Gastrocnemius medialis (tissue), 4 donors: ENCODE results near the gene CTU1. TPM values are rescaled to one million over a fixed set of nuclear protein-coding genes. Genes with fewer than 3 reads are reported as not detected.

Experiments used
- ATAC-seq, 2 donors: fragments of 150-250 bp; one replicate each; pipeline ENCODE4 v1.9.1; 2016
- DNase-seq, 2 donors: peaks; one replicate each; pipeline ENCODE4 v3.0.0-alpha.2; 2019
- H3K27ac ChIP-seq, 4 donors: fragments of 200-600 bp; sonication (generic); 1 replicate in 1 of 4; 2 replicates in 3 of 4; pipeline ENCODE4 v1.5.1; 2016 to 2018; ENCODE audit warnings: mild to moderate bottlenecking in 2 of 4, moderate library complexity in 1 of 4
- H3K27me3 ChIP-seq, 3 donors: fragments of 200-600 bp; sonication (generic) in 2 of 3; 1 replicate in 1 of 3; 2 replicates in 2 of 3; pipeline versions ENCODE4 v1.5.1 to v1.6.0; 2016 to 2019; ENCODE audit warnings: mild to moderate bottlenecking in 1 of 3, moderate library complexity in 1 of 3
- H3K36me3 ChIP-seq, 2 donors: fragments of 200-600 bp; sonication (generic) in 1 of 2; one replicate each; pipeline ENCODE4 v1.5.1; 2017 to 2018
- H3K4me1 ChIP-seq, 2 donors: fragments of 200-600 bp; sonication (generic) in 1 of 2; one replicate each; pipeline ENCODE4 v1.5.1; 2016 to 2017; ENCODE audit warnings: mild to moderate bottlenecking in 2 of 2
- H3K4me3 ChIP-seq, 4 donors: fragments of 200-600 bp; sonication (generic) in 3 of 4; 1 replicate in 1 of 4; 2 replicates in 3 of 4; pipeline ENCODE4 v1.5.1; 2016 to 2019; ENCODE audit warnings: mild to moderate bottlenecking in 2 of 4
- H3K9me3 ChIP-seq, 3 donors: fragments of 200-600 bp; sonication (generic) in 2 of 3; 1 replicate in 1 of 3; 2 replicates in 2 of 3; pipeline ENCODE4 v1.5.1; 2016 to 2019
- POLR2A ChIP-seq, 2 donors: fragments of 450-650 bp; IDR thresholded peaks; one replicate each; pipeline ENCODE4 v1.6.1; 2017; ENCODE audit warnings: antibody characterized with exemption in 2 of 2, mild to moderate bottlenecking in 2 of 2, moderate library complexity in 2 of 2
- in situ Hi-C, 4 donors: fragments of 200-750 bp; cut with MboI; loops; one replicate each; pipeline versions ENCODE4 v1.15.0 to v1.8.0; 2017; ENCODE audit warnings: low sequenced_read_pairs in 4 of 4
- intact Hi-C: fragments of 100-400 bp; cut with DNase I; formaldehyde crosslinking; loops from one replicate; pipeline ENCODE4 v1.15.1; 2023; ENCODE audit warnings: low total_unique reads
- total RNA-seq, 4 donors: library from RNA; depleted of rRNA; stranded (reverse); fragments of >200 nt; gene quantifications; one replicate each; pipeline versions ENCODE4 v1.1.0 to v1.2.3, GENCODE V29; 2016
- TF ChIP-seq, protein P1 (sequence below), 5 experiments: fragments of 450-650 bp in 3 of 5; fragments of 200-600 bp in 2 of 5; sonication (generic) in 2 of 5; IDR thresholded peaks in 4 of 5; conservative IDR thresholded peaks in 1 of 5; 1 replicate in 4 of 5; 2 replicates in 1 of 5; pipeline ENCODE4 v1.5.1; 2016 to 2019; ENCODE audit warnings: antibody characterized with exemption in 5 of 5, mild to moderate bottlenecking in 3 of 5, moderate library complexity in 3 of 5

Gene CTU1
- total RNA-seq, 4 donors from 2014 or later, result 5.8 to 11.9 (median 9.3) TPM

DNA sequence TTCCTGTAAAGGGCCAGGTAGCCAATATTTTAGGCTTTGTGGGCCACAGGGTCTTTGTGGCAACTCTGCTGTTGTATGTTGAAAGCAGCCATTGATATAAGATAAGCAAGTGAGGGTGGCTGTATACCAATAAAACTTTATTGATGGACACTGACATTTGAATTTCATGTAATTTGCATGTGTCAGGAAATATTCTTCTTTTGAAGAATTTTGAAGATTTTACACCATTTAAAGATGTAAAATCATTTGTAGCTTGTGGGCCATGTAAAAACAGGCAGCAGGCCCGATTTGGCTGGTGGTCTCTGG lies 2.4 kb upstream of the CTU1 start:
- no peaks in the 10 kb centered on the region for H3K36me3 ChIP-seq
- DNase-seq, result no peak
- peaks cover 8 to 14% of the 10 kb centered on the region in 2 donors for H3K4me1 ChIP-seq
- intact Hi-C loops, result no loop called here
- ATAC-seq, result no peak
- H3K27me3 ChIP-seq, result no peaks in the 10 kb centered on the region
- H3K4me3 ChIP-seq, result no peak overlapping the region
- TF ChIP-seq POLR2A (IDR thresholded peaks at IDR 0.05), result no peak
- TF ChIP-seq, protein P1, sequence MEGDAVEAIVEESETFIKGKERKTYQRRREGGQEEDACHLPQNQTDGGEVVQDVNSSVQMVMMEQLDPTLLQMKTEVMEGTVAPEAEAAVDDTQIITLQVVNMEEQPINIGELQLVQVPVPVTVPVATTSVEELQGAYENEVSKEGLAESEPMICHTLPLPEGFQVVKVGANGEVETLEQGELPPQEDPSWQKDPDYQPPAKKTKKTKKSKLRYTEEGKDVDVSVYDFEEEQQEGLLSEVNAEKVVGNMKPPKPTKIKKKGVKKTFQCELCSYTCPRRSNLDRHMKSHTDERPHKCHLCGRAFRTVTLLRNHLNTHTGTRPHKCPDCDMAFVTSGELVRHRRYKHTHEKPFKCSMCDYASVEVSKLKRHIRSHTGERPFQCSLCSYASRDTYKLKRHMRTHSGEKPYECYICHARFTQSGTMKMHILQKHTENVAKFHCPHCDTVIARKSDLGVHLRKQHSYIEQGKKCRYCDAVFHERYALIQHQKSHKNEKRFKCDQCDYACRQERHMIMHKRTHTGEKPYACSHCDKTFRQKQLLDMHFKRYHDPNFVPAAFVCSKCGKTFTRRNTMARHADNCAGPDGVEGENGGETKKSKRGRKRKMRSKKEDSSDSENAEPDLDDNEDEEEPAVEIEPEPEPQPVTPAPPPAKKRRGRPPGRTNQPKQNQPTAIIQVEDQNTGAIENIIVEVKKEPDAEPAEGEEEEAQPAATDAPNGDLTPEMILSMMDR (IDR thresholded peaks at IDR 0.05 in 4 of 5, conservative IDR thresholded peaks at IDR 0.05 in 1 of 5), result no peak
- in situ Hi-C loops, result loop anchor here in 1 of 4 donors (25.0 kb wide), 1 partner anchor 477 kb away; no protein-coding TSS in a partner anchor
- H3K27ac ChIP-seq, result no peak overlapping the region
- H3K9me3 ChIP-seq, result no peaks in the 10 kb centered on the region

DNA sequence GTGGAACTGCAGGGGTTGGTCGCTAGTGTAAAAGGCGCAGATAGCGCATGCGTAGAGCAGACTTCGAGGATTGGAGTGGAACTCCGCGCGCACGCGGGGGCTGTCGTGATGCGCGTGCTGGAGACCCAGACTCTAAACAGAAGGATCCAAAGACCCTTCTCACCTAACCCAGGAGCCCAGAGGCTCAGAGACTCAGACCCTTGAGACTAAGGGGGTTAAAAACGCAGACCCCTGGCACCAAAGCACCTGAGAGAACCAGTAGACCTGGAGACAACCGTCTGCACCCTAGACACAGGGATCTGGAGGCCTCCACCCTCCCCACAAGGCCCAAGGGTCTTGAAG lies 567 bp upstream of the CTU1 start:
- H3K9me3 ChIP-seq, result no peaks in the 10 kb centered on the region

DNA sequence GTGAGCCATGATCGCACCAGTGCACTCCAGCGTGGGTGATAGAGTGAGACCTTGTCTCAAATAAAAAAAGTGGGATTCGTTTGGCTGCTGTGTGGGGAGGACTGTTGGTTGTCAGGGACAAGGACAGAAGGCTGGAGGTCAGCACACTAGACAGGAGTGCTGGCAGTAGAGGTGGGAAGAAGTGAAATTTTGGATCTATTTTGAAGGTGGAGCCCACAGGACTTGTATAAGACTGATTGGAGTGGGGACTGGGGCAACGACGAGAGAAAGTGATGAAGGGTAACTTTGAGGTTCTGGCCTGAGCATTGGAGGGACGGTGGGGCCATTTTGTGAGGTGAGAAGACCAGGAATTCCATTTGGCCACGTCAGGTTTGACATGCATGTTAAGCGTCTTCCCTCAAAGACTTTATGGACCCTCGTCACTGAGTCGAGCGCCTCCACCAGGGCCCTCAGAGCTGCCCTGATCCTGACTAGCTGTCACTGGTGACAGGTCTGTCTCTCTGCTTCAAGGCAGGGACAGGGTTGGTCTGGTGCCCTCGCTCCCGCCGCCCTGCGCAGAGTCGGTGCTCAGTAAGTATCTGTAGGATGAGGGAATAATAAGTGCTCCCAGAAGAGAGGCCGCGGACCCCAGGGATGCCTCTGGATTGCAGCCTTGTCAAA lies 673 bp downstream of the CTU1 start:
- Histone ChIP-seq H3K9me3 (no peaks in the 10 kb centered on the region), H3K4me3 (peak overlapping the region; percentile 65 to 87 (median 76)), H3K27ac (peak overlapping the region; percentile 68 to 77 (median 74)), H3K27me3 (no peaks in the 10 kb centered on the region), H3K4me1 (peaks cover 8 to 14% of the 10 kb centered on the region in 2 donors), H3K36me3 (peaks cover 0 to 10% of the 10 kb centered on the region in 2 donors)
- ATAC-seq (no peak), DNase-seq (no peak)
- intact Hi-C loops, result loop anchor here (1.0 to 10.0 kb wide), 4 partner anchors 260 to 487 kb away; partner anchors contain the start of genes CLDND2, ETFB and ZNF175
- TF ChIP-seq POLR2A (IDR thresholded peaks at IDR 0.05), result no peak
- TF ChIP-seq, protein P1 (IDR thresholded peaks at IDR 0.05 in 4 of 5, conservative IDR thresholded peaks at IDR 0.05 in 1 of 5), result no peak
- in situ Hi-C loops, result loop anchor here (5.0 to 25.0 kb wide), 3 partner anchors 480 to 497 kb away; no protein-coding TSS in a partner anchor

More for the DNA sequence above, 567 bp upstream of the CTU1 start:
- no peak for DNase-seq
- peak; percentile 46 to 50 for ATAC-seq
- peaks cover 0 to 1% of the 10 kb centered on the region in 2 donors for H3K36me3 ChIP-seq
- in situ Hi-C loops, result loop anchor here (5.0 to 25.0 kb wide), 3 partner anchors 479 to 496 kb away; no protein-coding TSS in a partner anchor
- TF ChIP-seq, protein P1 (IDR thresholded peaks at IDR 0.05 in 4 of 5, conservative IDR thresholded peaks at IDR 0.05 in 1 of 5), result no peak
- H3K4me3 ChIP-seq, result peak overlapping the region; percentile 62 to 87 (median 70)
- H3K27me3 ChIP-seq, result no peaks in the 10 kb centered on the region
- peak overlapping the region; percentile 65 to 75 (median 70) for H3K27ac ChIP-seq
- intact Hi-C loops, result loop anchor here (1.0 to 10.0 kb wide), 4 partner anchors 259 to 486 kb away; partner anchors contain the start of genes CLDND2, ETFB and ZNF175
- peaks cover 8 to 14% of the 10 kb centered on the region in 2 donors for H3K4me1 ChIP-seq

- no peaks in the 10 kb centered on the region for H3K9me3 ChIP-seq
Observed at GRCh38 chr19:51103926-51104341, 4.3 kb downstream of the CTU1 start.

More at GRCh38 chr19:51103926-51104341, 4.3 kb downstream of the CTU1 start:
- DNase-seq (no peak), ATAC-seq (no peak)
- intact Hi-C loops (loop anchor here (10.0 kb wide), 1 partner anchor 299 kb away; no protein-coding TSS in a partner anchor), in situ Hi-C loops (loop anchor here in 2 of 4 donors (10.0 to 25.0 kb wide), 2 partner anchors 483 to 501 kb away; no protein-coding TSS in a partner anchor)
- TF ChIP-seq, protein P1 (IDR thresholded peaks at IDR 0.05 in 4 of 5, conservative IDR thresholded peaks at IDR 0.05 in 1 of 5), result no peak
- no peak for TF ChIP-seq POLR2A (IDR thresholded peaks at IDR 0.05)
- H3K27ac ChIP-seq, result no peak overlapping the region
- H3K36me3 ChIP-seq, result peaks cover 0 to 21% of the 10 kb centered on the region in 2 donors
- H3K27me3 ChIP-seq, result no peaks in the 10 kb centered on the region
- H3K4me1 ChIP-seq, result peaks cover 15 to 16% of the 10 kb centered on the region in 2 donors
- no peak overlapping the region for H3K4me3 ChIP-seq
